GM18868 (cell line): ENCODE results near the gene ZEB2.

Experiments
- ATAC-seq: cut with Tn5 transposase; IDR thresholded peaks from one replicate; pipeline ENCODE4 v1.9.1; 2021; ENCODE audit warnings: mild to moderate bottlenecking, moderate library complexity; ENCODE audit not compliant: unreplicated experiment

The ZEB2 gene

DNA sequence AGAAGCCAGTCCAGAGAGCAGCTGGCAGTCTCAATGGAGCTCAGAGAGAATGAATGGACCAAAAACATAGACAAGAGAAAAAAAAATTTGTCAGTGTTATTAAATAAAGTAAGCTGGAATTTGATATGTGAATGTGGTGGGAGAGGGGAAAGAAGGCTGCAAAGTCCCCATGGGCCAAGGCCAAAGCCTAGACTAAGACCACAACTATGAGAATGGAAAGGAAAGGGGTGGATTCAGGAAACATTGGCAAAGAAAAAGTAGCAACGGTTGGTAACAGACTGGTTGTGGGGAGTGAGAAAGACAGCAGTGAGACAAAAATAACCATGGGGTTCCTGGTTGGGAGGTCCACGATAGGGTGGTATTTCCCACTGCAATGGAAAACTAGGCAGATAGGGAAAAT is 47.0 kb downstream of the ZEB2 start:
- no peak for ATAC-seq

DNA sequence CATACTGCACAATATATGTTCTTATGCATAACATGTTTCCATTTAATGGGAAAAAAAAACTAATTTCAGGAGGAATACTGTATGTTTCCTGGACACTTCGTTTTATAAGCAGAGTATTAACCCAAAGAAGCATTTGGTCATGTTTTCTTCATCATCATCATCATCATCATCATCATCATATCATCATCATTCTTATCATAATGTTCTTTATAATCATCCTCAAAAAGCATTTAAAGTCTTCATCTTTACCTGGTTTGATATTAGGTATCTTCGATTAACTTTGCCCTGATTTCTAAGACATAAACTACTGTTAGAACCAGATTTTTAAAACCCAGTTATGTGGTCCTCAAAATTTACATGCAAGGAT is 47.9 kb downstream of the ZEB2 start:
- ATAC-seq, result no peak

DNA sequence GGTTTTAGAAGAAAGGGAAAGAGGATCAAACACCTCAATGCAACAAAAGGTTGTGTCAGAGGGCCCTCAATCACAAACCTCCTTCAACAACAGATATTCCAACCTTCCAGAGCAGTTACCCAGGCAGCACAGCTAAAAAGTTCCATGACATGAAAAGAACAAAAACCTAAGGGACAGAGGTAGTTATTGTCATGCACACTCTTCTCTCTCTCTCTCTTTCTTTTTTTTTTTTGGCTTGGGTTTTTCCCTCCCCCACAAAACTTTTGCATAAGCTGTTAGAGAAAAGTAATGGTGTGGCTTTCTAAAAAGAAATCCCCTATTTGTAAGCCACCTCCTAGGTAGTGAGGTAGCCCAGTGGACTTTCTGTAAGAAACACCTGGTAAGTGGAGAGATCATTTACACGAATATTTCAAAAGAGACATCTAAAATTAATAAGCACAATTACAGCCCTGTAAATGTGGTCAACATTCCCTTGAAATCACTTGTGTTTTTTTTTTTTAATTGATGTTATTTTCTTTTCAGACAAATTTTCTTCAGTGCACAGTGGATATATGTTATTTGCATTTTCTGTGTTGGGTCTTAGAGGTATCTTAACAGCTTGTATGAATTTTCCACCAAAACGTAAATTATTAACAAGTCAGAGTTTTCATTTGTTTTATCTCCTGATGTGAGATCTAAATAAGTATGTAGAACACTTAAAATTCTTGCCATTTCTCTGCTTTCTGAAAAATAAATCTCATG is 48.4 kb downstream of the ZEB2 start:
- peak; percentile 84 for ATAC-seq

DNA sequence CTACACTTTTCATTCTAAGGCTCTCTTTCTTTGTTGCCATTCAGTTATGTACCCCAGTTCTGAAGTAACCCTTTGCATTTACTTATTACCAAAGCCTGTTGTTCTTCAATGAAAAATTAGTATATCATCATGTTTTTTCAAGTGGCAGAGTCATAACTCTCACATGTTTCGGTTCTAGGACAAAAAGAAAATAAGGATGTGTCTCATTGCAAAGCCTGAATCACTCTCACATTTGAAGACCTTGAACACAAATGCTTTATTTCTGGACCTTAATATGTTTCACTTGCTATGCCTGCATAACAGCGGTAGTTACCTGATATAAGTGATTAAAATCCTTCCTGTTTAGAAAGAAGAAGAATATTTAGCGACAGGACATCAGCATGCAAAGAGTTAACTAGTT is 49.1 kb downstream of the ZEB2 start:
- ATAC-seq, result no peak

DNA sequence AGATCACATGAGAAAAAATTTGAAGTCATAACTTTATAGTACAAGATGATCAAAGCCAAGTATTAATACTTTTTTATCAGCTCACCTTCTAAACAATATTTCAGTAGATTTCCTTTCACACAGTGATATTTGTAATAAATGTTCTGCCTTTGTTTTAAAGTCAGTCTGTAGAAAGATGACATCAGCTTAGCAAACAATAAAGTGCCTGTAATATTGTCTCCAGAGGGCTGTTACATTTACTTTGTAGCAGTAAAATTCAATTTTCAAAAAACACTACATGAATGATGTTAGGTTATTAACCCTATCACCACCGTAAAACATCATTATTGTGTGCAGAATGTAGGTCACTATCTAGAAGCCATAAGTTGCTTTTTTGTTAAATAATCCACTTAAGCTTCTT is 49.6 kb downstream of the ZEB2 start:
- no peak for ATAC-seq

DNA sequence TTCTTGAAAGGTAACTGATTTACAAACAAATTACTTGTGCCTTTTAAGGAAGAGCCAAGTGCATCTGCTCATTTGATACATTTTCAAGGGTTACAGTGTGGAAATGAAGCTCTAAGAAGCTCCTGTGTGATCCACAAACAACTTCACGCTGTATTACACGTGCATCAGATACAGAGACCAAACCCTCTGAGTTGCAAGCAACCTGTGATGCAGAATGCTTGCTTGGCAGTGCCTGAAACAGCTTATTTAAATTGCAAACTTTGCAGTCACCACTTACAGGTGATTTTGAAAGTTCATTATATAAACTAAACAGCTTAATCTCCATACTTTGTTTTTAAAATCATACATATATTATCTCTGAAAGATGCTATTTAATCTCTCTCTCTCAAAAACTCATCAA is 50.1 kb downstream of the ZEB2 start:
- no peak for ATAC-seq

DNA sequence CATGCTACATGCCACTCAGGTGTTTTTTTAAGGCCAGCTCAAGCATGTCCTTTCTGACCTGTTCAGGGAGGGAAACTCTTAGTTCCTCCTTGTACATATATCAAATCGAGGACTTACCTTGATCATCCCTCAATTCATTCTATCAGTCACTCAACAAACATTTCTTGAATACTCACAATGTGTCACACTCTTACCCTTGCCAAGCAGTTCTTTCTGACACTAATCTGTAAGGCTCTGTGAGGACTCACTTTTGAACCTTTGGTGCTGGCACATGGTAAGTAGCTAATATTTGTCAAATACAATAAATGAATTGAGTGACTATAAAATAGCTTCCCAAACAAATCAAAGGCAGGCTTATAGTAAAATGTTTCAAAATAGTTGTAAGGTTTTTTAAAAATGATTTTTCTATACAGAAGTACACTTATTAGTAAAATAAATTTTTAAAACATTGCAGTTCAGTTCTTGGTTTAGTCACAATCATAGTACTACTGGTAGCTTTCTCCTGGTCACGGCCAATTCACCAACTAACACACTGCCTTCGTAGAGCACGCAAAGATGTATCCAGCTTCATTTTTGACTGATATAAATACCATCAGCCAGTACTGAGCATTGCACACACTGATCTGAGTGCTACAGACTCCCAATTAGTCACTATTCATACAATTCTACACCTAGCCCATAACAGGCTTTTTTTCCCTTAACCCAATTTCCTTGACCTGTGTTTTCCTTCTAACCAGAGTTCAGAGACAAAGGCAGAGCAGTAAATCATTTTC is 50.9 kb downstream of the ZEB2 start:
- no peak for ATAC-seq

DNA sequence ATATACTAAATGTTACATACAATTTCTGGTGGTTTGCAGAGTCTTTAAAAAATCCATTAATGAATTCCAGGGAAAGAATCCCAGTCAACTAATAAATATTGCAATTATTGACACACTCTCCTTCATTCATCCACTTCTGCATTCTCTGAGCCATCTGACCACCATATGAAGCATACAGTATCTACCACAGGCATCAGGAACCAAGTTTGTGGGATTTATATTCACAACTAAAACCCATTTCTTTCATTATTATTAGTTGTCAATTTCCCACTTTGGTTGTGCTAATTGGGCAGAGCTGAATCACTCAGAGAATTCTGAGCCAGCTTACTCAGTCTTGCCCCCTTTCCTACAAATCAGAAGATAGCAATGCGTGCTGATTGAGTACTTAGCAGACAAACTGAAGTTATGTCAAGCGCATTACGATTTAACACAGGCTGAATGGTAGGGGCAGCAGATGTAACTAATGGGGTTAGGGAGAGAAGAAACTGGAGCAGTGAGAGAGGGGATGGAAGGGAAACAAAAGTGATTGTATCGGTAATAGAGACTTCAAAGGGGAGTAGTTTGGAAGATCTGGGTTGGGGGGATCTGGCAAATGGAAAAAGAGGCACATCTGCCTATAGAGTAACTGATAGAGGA is 52.3 kb downstream of the ZEB2 start:
- no peak for ATAC-seq

DNA sequence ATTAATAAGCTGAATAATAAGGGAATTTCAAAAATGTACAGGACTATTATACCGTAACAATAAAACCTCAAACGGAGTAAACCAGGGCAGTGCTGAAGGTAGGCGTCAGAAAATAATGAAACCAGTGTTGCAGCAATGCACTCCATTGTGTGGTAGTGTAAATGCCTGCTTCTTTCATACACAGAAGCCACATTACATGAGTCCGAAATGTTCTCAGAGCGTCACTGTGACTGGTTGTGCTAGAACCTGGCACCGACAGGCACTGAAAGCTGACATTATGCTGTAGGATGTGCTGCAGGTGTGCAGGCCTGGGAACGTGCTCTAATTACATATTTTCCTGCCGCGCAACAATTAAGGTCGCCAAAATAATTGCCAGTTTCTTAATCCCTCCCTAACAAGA is 53.3 kb downstream of the ZEB2 start:
- ATAC-seq, result no peak

DNA sequence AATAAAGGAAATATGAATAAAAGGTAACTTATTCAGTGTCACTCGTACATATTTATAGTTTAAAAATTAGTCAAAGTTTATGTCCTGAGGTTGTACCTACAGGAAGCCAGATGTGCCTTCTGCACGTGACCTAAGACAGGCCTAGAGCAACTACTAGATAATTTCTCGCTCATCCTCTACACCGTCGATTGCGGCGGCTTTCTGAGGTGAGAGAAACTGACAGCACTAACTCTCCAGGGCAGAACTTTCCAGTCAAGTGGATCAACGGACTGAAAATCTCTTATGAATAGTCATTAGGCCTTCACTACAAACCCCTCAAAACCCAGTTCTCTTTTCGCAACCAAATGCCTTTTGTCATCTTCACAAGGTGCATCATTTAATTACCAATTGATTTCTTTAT is 54.2 kb downstream of the ZEB2 start:
- no peak for ATAC-seq

DNA sequence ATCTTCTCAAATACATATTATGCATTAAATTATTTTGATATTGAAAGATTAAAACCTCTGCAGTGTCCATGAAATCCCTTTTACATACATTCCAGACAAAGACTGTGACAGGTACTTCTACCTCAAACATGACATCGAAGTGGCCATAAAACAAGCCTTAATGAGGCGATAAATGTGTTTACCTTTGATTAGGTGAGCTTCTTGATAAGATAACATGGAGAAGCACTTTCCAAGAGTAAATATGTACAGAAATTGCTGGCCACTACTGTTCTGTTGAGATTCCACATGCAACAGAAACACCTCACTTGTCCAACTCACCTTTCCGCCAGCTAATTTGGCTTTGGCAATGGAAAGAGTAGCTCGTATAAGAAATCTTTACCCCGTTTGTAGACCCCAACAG is 55.2 kb downstream of the ZEB2 start:
- no peak for ATAC-seq

DNA sequence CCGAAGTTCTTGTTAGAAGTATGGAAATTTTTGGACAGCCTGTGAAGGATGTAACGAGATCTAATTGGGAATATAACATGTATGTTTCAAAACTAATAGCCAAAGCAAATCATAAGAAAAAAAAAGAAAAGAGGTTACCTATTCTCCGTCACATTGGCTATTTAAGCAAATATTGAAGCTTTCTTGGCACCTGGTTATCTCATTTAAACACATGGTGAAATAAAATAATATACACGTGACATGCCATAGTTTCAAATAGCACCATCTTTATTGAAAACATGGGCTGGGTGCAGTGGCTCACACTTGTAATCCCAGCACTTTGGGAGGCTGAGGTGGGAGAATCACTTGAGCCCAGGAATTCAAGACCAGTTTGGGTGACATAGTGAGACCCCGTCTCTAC is 56.7 kb downstream of the ZEB2 start:
- ATAC-seq, result no peak

DNA sequence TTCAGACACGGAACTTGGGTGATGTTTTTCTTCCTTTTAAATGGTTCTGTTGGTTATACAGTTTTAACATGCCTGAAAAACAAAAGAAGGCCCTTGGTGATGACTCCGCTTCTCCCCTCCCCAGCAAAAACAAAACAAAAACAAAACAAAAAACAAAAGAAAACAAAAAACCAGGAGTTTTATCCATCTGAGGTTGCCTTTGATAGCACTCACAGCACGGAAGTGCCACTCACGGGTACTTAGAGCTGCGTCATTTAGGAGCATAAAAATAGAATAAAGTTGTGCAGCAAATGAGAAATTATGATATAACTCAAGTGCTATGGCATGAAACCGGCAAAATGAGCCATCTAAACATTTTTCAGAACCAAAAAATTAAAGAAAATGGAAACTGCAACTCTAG is 57.7 kb downstream of the ZEB2 start:
- no peak for ATAC-seq

DNA sequence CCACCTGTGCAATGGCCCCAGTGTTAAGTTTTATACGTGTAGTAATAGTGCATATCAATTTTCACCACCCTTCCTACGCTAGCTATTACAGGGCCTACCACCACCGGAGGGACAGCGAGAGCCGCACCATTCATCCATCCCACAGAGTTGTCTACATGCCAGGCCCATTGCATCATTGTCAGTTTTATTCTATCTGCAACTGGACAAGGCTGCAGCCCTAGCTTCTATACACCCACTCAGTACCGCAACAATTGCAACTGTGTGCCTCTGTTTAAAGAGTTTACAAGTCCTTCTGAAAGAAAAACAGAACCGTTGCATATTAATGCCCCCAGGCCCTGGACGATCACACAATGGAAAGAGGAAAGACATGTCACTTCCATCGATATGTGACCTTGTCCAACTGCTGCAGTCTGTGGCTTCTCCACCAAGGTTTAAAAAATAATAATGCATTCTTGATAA is 58.6 kb downstream of the ZEB2 start:
- ATAC-seq, result no peak

DNA sequence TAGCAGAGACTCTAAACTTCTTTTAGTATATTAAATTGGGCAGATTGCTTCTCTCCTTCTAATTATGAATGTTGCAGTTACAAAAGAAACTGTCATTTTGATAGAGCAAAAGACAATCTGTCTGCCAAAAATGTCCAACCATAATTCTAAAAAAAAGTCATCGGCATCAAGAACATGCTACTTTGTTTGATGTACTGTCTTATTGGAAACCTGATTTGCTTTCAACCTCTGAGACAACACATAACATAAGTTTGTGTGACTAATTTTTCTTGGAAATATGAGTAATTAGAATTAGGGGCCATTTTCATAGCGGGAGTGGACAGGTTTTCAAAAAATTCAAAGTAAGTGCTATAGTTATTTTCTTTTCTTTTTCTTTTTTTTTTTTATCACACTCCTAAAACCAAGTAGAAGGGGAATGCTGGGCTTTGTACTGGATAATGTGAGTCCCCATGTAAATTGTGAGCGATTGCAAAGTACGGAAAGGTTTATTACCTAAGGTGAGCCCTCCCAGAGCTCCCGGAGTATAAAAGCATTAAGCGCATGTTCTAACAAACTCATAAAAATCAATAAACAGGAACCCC is 59.1 kb downstream of the ZEB2 start:
- ATAC-seq, result no peak

DNA sequence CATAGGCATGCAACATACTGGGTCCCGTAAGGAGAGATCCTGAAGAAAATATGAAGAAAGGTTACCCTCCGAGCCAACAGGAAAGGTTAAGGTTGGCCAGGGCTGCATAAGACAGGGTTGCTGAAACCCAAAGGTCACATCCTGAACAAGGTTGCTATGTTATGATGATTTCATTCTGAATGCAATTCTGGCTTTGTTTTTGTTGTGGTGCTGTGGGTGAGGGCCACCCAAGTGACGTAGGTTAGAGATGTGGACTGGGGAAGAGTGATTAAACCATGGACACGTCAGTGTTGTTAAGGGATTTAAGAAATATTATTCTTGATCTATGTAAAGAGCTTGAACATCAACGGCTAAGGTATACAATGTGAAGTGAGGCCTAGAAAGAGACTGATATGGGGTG is 60.0 kb downstream of the ZEB2 start:
- no peak for ATAC-seq

DNA sequence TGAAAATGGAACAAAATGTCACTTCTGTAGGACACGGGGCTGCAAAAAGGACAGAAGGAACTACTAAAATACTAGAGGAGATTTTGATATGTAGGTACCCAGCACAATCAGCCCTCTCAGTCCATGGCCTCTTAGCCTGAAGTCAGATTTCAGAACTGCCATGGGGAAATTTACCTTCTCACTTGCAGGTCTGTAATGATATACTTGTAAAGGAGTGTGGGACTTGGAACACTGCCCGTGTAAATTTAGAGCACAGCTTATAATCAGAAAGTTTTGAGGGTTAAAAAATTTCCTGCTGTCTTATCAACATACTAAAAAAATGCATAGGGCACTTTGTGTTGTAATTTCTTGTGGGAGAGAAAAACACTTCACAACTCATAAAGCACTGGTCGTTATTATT is 60.6 kb downstream of the ZEB2 start:
- ATAC-seq, result no peak

DNA sequence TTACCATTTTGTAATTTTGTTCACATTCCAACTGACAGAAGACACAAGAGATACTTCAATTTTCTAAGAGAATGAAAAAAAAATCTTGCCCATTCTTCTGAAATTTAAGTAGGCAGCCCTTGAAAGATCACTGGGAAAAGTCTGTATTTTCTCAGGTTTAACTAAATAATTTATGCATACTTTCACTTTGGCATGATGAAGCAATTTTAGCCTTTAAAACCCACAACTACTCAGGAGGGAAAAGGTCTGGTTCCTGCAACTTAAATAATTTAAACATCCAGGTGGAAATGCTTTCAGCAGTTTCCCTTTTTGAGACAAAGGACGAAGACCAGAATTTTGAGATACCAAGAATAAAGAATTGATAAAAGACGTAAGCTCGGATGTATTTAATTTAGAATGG is 61.4 kb downstream of the ZEB2 start:
- no peak for ATAC-seq

DNA sequence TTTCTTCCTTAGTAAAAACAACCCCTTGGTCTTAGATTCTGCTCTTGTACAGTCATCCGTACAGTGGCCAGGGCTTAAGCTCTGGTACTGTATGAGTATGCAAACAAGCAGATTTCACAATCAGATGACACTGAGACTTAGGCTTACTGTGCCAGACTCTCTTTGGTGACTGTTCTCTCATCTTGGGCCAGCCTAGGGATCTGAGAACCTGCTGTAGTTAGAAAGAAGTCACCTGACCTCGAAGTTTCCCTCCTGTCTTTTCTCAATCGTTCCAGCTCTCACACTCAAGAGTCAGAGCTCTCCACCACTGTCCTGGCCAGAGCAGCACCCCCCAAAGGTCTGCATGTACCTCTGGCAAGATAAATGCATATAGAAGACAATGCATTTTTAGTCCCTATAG is 63.2 kb downstream of the ZEB2 start:
- ATAC-seq, result peak; percentile 77

DNA sequence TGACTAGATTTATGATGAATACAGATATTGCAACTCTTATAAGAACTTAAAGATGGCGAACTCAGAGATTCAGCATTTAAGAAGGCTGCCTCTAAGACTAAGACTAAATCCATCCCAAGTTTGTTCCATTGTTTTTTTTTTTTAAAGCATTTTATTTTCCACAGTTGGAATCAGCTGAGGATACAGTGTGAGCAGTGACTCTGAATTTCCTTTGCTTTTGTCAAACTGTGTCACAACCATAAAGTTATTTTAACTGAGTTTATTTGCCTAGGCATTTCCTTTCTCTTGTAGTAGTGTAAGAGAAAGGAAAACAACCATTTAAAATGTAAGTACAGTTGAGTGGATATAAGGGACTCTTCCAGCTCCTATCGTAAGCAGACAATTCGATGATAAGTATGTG is 63.9 kb downstream of the ZEB2 start:
- no peak for ATAC-seq

DNA sequence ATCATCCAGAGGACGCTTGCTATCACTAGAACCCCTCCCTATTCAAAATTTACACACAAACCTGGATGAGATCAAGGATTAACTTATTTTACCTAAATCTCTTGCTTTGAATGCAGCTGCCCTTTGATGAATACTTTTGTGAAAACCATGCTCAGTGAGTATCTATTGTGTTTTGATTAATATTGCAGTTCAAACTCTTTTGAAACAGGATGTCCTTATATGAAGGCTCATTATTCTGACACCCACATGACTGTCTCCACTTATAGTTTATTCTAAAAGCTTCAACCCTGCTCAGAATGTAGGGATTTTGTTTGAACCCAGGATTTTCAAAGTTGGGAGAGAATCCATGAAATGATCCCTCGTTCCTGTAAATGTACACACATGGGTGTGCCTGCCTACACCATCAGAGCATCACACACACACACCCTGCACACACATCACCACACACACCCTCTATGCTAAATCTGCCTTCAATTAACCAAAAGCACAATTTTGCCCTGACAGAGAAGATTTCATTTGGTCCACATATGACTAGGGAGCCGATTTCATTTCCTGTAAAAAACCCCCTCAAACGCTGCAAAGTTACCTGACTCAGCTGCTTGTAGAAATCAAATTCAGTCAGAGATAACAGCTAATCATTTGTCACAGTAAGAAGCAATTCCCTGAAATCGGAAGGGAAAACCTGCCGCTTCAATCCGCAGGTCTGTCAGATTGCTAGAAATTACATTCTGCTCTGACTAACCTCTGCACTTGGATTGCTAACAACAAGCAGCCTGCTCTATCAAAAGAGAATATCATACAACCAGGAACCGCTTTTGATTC is 65.2 kb downstream of the ZEB2 start:
- ATAC-seq, result peak; percentile 68
